ENCODE data around the gene PRKAG2. TPM values are rescaled to one million over a fixed set of nuclear protein-coding genes. Genes with fewer than 3 reads are reported as not detected.

PRKAG2 gene
- total and polyA plus RNA-seq, 12 donors, result 3.8 to 17.3 (median 10.9) TPM

- no peaks in the 10 kb centered on the region for H3K9me3 ChIP-seq (replicated peaks in 1 of 3)
- intact Hi-C loops (cut with DNase I), result no loop called here
- no peak overlapping the region for H3K27ac ChIP-seq
- no peak overlapping the region for H3K4me3 ChIP-seq
- H3K27me3 ChIP-seq, result no peaks in the 10 kb centered on the region
- TF ChIP-seq, protein P1, sequence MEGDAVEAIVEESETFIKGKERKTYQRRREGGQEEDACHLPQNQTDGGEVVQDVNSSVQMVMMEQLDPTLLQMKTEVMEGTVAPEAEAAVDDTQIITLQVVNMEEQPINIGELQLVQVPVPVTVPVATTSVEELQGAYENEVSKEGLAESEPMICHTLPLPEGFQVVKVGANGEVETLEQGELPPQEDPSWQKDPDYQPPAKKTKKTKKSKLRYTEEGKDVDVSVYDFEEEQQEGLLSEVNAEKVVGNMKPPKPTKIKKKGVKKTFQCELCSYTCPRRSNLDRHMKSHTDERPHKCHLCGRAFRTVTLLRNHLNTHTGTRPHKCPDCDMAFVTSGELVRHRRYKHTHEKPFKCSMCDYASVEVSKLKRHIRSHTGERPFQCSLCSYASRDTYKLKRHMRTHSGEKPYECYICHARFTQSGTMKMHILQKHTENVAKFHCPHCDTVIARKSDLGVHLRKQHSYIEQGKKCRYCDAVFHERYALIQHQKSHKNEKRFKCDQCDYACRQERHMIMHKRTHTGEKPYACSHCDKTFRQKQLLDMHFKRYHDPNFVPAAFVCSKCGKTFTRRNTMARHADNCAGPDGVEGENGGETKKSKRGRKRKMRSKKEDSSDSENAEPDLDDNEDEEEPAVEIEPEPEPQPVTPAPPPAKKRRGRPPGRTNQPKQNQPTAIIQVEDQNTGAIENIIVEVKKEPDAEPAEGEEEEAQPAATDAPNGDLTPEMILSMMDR (IDR thresholded peaks at IDR 0.05), result no peak
- TF ChIP-seq POLR2A (IDR thresholded peaks at IDR 0.05), result no peak
- no peaks in the 10 kb centered on the region for H3K36me3 ChIP-seq (replicated peaks in 1 of 2)
- DNase-seq, result peak in 1 of 7 donors; percentile 25
- peaks cover 8 to 17% of the 10 kb centered on the region in 2 donors for H3K4me1 ChIP-seq (replicated peaks in 1 of 2)
- 94 to 96% (median 95%) methylated on average over 18 to 21 of the region's 21 CpGs for WGBS, 4 donors
Observed at GRCh38 chr7:151601521-151602305, 275.2 kb downstream of the PRKAG2 start.

GRCh38 chr7:151600331-151600730 lies 276.6 kb downstream of the PRKAG2 start:
- Histone ChIP-seq H3K27me3 (no peaks in the 10 kb centered on the region), H3K4me3 (no peak overlapping the region), H3K9me3 (replicated peaks in 1 of 3) (no peaks in the 10 kb centered on the region), H3K27ac (peak overlapping the region in 2 of 5 donors; percentile 46 to 87), H3K4me1 (replicated peaks in 1 of 2) (peaks cover 8 to 17% of the 10 kb centered on the region in 2 donors), H3K36me3 (replicated peaks in 1 of 2) (no peaks in the 10 kb centered on the region)
- TF ChIP-seq, protein P1 (IDR thresholded peaks at IDR 0.05), result no peak
- TF ChIP-seq POLR2A (IDR thresholded peaks at IDR 0.05), result no peak
- DNase-seq, result peak in 1 of 7 donors; percentile 20
- intact Hi-C loops (cut with DNase I), result no loop called here
- 74 to 86% (median 78%) methylated on average over 3 of the region's 3 CpGs for WGBS, 4 donors

GRCh38 chr7:151599401-151600227 lies 277.3 kb downstream of the PRKAG2 start:
- Histone ChIP-seq H3K4me1 (replicated peaks in 1 of 2) (peaks cover 8 to 17% of the 10 kb centered on the region in 2 donors), H3K36me3 (replicated peaks in 1 of 2) (no peaks in the 10 kb centered on the region), H3K27me3 (no peaks in the 10 kb centered on the region), H3K4me3 (no peak overlapping the region), H3K27ac (peak overlapping the region in 4 of 5 donors; percentile 28 to 87 (median 38)), H3K9me3 (replicated peaks in 1 of 3) (no peaks in the 10 kb centered on the region)
- peak; percentile 30 to 71 (median 53) for DNase-seq
- 37 to 49% (median 43%) methylated on average over 8 to 10 of the region's 10 CpGs for WGBS, 4 donors
- no peak for TF ChIP-seq POLR2A (IDR thresholded peaks at IDR 0.05)
- TF ChIP-seq, protein P1 (IDR thresholded peaks at IDR 0.05), result no peak
- intact Hi-C loops (cut with DNase I), result no loop called here
